ENCODE data around the gene KYNU. TPM values are rescaled to one million over a fixed set of nuclear protein-coding genes. Genes with fewer than 3 reads are reported as not detected.
"Not testable (repeated sequence)": the region's sequence is repeated elsewhere in the genome, so short reads cannot be mapped to it uniquely, and the experiment has no call there.

Gene KYNU
- total RNA-seq, 1 donor from 2014 or later, result not detected

GRCh38 chr2:142897807-142898206, 20.3 kb downstream of the KYNU start:
- no peak overlapping the region for H3K27ac Mint-ChIP-seq
- H2AFZ ChIP-seq (replicated peaks), result no peak overlapping the region
- H3K4me2 ChIP-seq, result no peak overlapping the region
- H3K4me3 ChIP-seq, result no peak overlapping the region
- DNase-seq (ENCODE audit: low spot score), result no peak
- H3K4me1 ChIP-seq, result no peaks in the 10 kb centered on the region
- no peak overlapping the region for H3K9ac ChIP-seq
- no peaks in the 10 kb centered on the region for H3K36me3 ChIP-seq
- TF ChIP-seq EZH2phosphoT487 (IDR thresholded peaks at IDR 0.05), result no peak
- TF ChIP-seq CTCF (IDR thresholded peaks at IDR 0.05), result no peak
- TF ChIP-seq EZH2 (IDR thresholded peaks at IDR 0.05), result no peak
- H4K20me1 ChIP-seq (ENCODE audit: low read depth), result no peaks in the 10 kb centered on the region
- H3K36me3 Mint-ChIP-seq, result no peaks in the 10 kb centered on the region
- H3K4me1 Mint-ChIP-seq, result no peaks in the 10 kb centered on the region
- no peaks in the 10 kb centered on the region for H3K9me3 ChIP-seq (ENCODE audit: low read depth)
- H3K27me3 ChIP-seq, result no peaks in the 10 kb centered on the region
- H3K27ac ChIP-seq, result no peak overlapping the region
- H3K79me2 ChIP-seq (ENCODE audit: low read depth), result no peaks in the 10 kb centered on the region
- no peaks in the 10 kb centered on the region for H3K9me3 Mint-ChIP-seq
- H3K4me3 Mint-ChIP-seq, result no peak overlapping the region
- H3K27me3 Mint-ChIP-seq (ENCODE audit: insufficient read depth, low read depth), result peaks cover 6% of the 10 kb centered on the region
- no peaks in the 10 kb centered on the region for H3F3A ChIP-seq (ENCODE audit: low read depth)

GRCh38 chr2:142900327-142900726, 22.9 kb downstream of the KYNU start:
- not testable (repeated sequence) for H3K27me3 ChIP-seq; H3K9ac ChIP-seq; H2AFZ ChIP-seq (replicated peaks); H3K9me3 ChIP-seq (ENCODE audit: low read depth); H3K36me3 ChIP-seq; H3K27me3 Mint-ChIP-seq (ENCODE audit: insufficient read depth, low read depth); H3K79me2 ChIP-seq (ENCODE audit: low read depth); H3K27ac ChIP-seq; H3K9me3 Mint-ChIP-seq; H3K4me1 Mint-ChIP-seq; H3F3A ChIP-seq (ENCODE audit: low read depth); H3K4me3 Mint-ChIP-seq; H3K4me3 ChIP-seq; DNase-seq (ENCODE audit: low spot score); H3K27ac Mint-ChIP-seq; H3K36me3 Mint-ChIP-seq; H3K4me2 ChIP-seq; H3K4me1 ChIP-seq; H4K20me1 ChIP-seq (ENCODE audit: low read depth)

GRCh38 chr2:142901780-142902179, 24.3 kb downstream of the KYNU start:
- no peaks in the 10 kb centered on the region for H3K36me3 ChIP-seq
- Mint-ChIP-seq H3K36me3 (no peaks in the 10 kb centered on the region), H3K27me3 (ENCODE audit: insufficient read depth, low read depth) (peaks cover 6% of the 10 kb centered on the region), H3K9me3 (no peaks in the 10 kb centered on the region), H3K27ac (no peak overlapping the region), H3K4me1 (no peaks in the 10 kb centered on the region), H3K4me3 (no peak overlapping the region)
- H3F3A ChIP-seq (ENCODE audit: low read depth), result no peaks in the 10 kb centered on the region
- no peak overlapping the region for H2AFZ ChIP-seq (replicated peaks)
- H4K20me1 ChIP-seq (ENCODE audit: low read depth), result no peaks in the 10 kb centered on the region
- H3K79me2 ChIP-seq (ENCODE audit: low read depth), result no peaks in the 10 kb centered on the region
- H3K27me3 ChIP-seq, result no peaks in the 10 kb centered on the region
- TF ChIP-seq EZH2phosphoT487 (IDR thresholded peaks at IDR 0.05) (no peak), EZH2 (IDR thresholded peaks at IDR 0.05) (no peak), CTCF (IDR thresholded peaks at IDR 0.05) (no peak)
- H3K4me2 ChIP-seq, result no peak overlapping the region
- H3K4me1 ChIP-seq, result no peaks in the 10 kb centered on the region
- no peaks in the 10 kb centered on the region for H3K9me3 ChIP-seq (ENCODE audit: low read depth)
- no peak overlapping the region for H3K9ac ChIP-seq
- no peak overlapping the region for H3K4me3 ChIP-seq
- DNase-seq (ENCODE audit: low spot score), result no peak
- H3K27ac ChIP-seq, result no peak overlapping the region

- H3K27me3 ChIP-seq; H3K4me2 ChIP-seq; H3K4me3 Mint-ChIP-seq; H3K27ac ChIP-seq; H3K9me3 ChIP-seq (ENCODE audit: low read depth); H3K9me3 Mint-ChIP-seq; DNase-seq (ENCODE audit: low spot score); H3K27me3 Mint-ChIP-seq (ENCODE audit: insufficient read depth, low read depth); H3F3A ChIP-seq (ENCODE audit: low read depth); H3K4me3 ChIP-seq; H3K4me1 Mint-ChIP-seq; H3K79me2 ChIP-seq (ENCODE audit: low read depth); H3K36me3 Mint-ChIP-seq; H3K36me3 ChIP-seq; H3K9ac ChIP-seq; H2AFZ ChIP-seq (replicated peaks); H3K4me1 ChIP-seq; H3K27ac Mint-ChIP-seq; H4K20me1 ChIP-seq (ENCODE audit: low read depth): not testable (repeated sequence)
Measured at GRCh38 chr2:142903726-142904125, 26.3 kb downstream of the KYNU start.

Measured in neural progenitor cell (in vitro differentiated cells).